Measurements from ENCODE around the gene EDEM3. TPM values are rescaled to one million over a fixed set of nuclear protein-coding genes. Genes with fewer than 3 reads are reported as not detected.

The EDEM3 gene
- total RNA-seq, 2 donors from 2014 or later: 25.8 to 40.4 TPM

- no peak overlapping the region for H3K4me3 Mint-ChIP-seq
- no peak for DNase-seq
- H3K27me3 Mint-ChIP-seq: peaks cover 39% of the 10 kb centered on the region
- no peak for ATAC-seq
- no peak overlapping the region for H3K27ac Mint-ChIP-seq
- H3K9me3 ChIP-seq (ENCODE audit: control insufficient read depth, low read length, poor library complexity, severe bottlenecking): no peaks in the 10 kb centered on the region
- peaks cover 3% of the 10 kb centered on the region for H3K36me3 Mint-ChIP-seq (ENCODE audit: low read depth)
- H3K4me1 Mint-ChIP-seq: peaks cover 7% of the 10 kb centered on the region
Observed at GRCh38 chr1:184664661-184665060, 90.0 kb downstream of the EDEM3 start.

DNA sequence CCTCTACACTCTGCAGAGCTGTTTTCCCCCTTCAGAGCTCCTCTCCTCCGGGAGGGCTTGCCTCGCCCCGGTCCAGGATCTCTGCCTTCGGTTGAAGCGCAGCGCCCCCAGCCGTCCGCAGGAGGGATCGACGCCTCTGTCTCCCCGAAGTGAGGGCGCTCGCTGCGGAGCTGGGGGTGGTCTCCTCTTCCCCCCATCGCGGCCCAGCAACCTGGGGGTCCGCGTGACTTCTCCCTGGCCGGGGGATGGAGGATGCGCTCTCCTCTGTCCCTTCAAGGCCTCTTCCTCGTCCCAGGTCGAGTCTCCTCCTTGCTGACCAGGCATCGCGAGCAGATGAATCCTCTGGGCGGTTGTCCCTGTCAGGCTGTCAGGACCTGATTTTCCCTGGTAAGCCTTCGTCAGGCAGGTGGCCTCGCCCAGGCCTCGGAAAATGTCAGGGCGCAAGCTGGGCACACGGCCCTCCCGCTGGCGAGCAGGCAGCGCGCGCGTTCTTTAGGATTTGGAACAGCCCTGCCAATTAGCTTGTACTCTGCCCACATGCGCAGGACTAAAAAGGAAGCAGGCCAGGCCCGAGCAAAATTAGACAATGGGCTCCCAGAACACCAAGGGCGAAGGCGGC lies 90.5 kb downstream of the EDEM3 start:
- Mint-ChIP-seq H3K27ac (no peak overlapping the region), H3K4me3 (no peak overlapping the region), H3K27me3 (peaks cover 38% of the 10 kb centered on the region), H3K36me3 (ENCODE audit: low read depth) (peaks cover 3% of the 10 kb centered on the region), H3K4me1 (peaks cover 7% of the 10 kb centered on the region)
- ATAC-seq: no peak
- DNase-seq: peak in 2 of 3 donors; percentile 9 to 14
- H3K9me3 ChIP-seq (ENCODE audit: control insufficient read depth, low read length, poor library complexity, severe bottlenecking): no peaks in the 10 kb centered on the region

DNA sequence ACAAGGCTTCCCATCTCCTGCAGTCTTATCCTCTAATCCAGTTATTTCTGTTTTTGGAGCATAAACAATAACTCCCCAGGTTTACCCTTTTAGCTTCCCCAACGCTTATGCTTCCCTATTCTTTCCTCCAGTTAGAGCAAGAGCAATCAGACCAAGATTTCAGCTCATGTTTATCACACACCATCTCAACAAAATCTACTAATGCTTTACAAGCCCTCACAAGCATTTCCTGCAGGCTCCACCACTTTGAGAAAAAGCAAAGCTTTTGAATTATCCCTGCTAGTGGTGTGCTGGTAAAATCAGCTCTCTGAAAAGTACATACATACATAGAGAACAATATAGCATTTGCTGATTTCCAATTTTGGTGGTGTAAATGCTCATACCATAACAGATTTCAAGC lies 92.9 kb downstream of the EDEM3 start:
- peaks cover 18% of the 10 kb centered on the region for H3K27me3 Mint-ChIP-seq
- H3K4me3 Mint-ChIP-seq: no peak overlapping the region
- H3K36me3 Mint-ChIP-seq (ENCODE audit: low read depth): peaks cover 3% of the 10 kb centered on the region
- ATAC-seq (no peak), DNase-seq (no peak)
- H3K4me1 Mint-ChIP-seq: peaks cover 5% of the 10 kb centered on the region
- H3K9me3 ChIP-seq (ENCODE audit: control insufficient read depth, low read length, poor library complexity, severe bottlenecking): no peaks in the 10 kb centered on the region
- H3K27ac Mint-ChIP-seq: no peak overlapping the region

GRCh38 chr1:184660462-184661191 lies 94.0 kb downstream of the EDEM3 start:
- H3K9me3 ChIP-seq (ENCODE audit: control insufficient read depth, low read length, poor library complexity, severe bottlenecking): no peaks in the 10 kb centered on the region
- Mint-ChIP-seq H3K4me1 (peaks cover 5% of the 10 kb centered on the region), H3K27me3 (peaks cover 13% of the 10 kb centered on the region), H3K36me3 (ENCODE audit: low read depth) (peaks cover 3% of the 10 kb centered on the region), H3K27ac (no peak overlapping the region), H3K4me3 (no peak overlapping the region)
- ATAC-seq (no peak), DNase-seq (no peak)

GRCh38 chr1:184658055-184658454 lies 96.6 kb downstream of the EDEM3 start:
- Mint-ChIP-seq H3K27me3 (no peaks in the 10 kb centered on the region), H3K4me3 (no peak overlapping the region), H3K4me1 (no peaks in the 10 kb centered on the region), H3K36me3 (ENCODE audit: low read depth) (no peaks in the 10 kb centered on the region), H3K27ac (no peak overlapping the region)
- no peak for DNase-seq
- no peak for ATAC-seq
- no peaks in the 10 kb centered on the region for H3K9me3 ChIP-seq (ENCODE audit: control insufficient read depth, low read length, poor library complexity, severe bottlenecking)

DNA sequence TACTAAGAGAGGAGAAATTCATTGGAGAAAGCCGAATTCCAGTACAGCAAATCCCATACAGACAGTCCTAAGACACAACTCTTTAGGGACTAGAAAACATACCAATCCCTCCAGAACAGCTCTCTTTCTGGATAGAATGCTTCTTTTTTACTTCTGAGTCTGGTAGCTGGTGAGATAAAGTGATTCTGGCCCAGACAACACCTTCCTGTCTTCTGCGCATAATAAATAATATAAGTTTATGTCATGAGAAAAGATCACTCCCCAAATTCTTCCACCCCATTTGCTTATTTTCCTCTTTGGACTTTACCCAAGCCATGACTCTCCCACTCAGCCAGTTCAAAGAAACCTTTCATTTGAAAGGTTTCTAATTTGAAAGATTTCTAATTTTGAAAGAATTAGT lies 98.4 kb downstream of the EDEM3 start:
- ATAC-seq (no peak), DNase-seq (no peak)
- Mint-ChIP-seq H3K27ac (no peak overlapping the region), H3K4me1 (no peaks in the 10 kb centered on the region), H3K36me3 (ENCODE audit: low read depth) (no peaks in the 10 kb centered on the region), H3K4me3 (no peak overlapping the region), H3K27me3 (peaks cover 5% of the 10 kb centered on the region)
- no peaks in the 10 kb centered on the region for H3K9me3 ChIP-seq (ENCODE audit: control insufficient read depth, low read length, poor library complexity, severe bottlenecking)

GRCh38 chr1:184655185-184655584 lies 99.5 kb downstream of the EDEM3 start:
- Mint-ChIP-seq H3K4me3 (no peak overlapping the region), H3K4me1 (peaks cover 2% of the 10 kb centered on the region)

DNA sequence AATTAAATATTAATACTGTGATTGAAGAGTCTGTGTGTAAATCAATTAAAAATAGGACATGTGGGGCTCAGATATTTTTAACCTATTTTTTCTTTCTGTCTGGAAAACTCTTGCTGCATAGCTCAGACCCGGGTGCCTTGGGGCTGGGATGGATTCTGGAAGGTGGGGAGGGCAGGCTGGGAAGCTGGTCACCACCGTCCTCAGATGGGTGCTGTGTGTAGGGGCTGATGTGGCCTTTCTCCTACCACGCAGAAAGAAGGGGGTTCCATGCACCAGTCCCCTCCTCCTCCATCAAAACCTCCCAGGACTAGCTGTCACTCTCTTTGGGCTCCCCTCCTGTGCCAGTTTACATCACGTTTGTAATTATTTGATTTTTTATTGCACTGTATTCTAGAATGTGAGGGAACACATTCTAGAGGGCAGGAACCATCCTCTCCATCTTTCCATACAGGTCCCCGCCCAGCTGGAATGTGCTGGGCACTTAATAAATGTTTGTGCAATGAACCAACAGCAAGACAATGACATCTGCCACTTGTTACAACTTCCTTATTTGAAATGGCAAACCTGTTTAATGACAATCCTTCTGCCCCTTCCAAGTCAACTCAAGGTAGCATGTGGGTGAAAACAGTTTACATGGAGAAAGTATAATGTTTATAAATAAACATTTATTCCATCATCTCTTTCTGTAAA lies 104.3 kb downstream of the EDEM3 start:
- H3K4me3 Mint-ChIP-seq: no peak overlapping the region
- H3K9me3 ChIP-seq (ENCODE audit: control insufficient read depth, low read length, poor library complexity, severe bottlenecking): no peaks in the 10 kb centered on the region
- no peaks in the 10 kb centered on the region for H3K36me3 Mint-ChIP-seq (ENCODE audit: low read depth)
- H3K27me3 Mint-ChIP-seq: peaks cover 23% of the 10 kb centered on the region
- H3K27ac Mint-ChIP-seq: no peak overlapping the region
- ATAC-seq (no peak), DNase-seq (no peak)
- peaks cover 5% of the 10 kb centered on the region for H3K4me1 Mint-ChIP-seq

More at GRCh38 chr1:184655185-184655584, 99.5 kb downstream of the EDEM3 start:
- Mint-ChIP-seq H3K36me3 (ENCODE audit: low read depth) (no peaks in the 10 kb centered on the region), H3K27me3 (peaks cover 5% of the 10 kb centered on the region), H3K27ac (no peak overlapping the region)
- ATAC-seq (no peak), DNase-seq (no peak)
- H3K9me3 ChIP-seq (ENCODE audit: control insufficient read depth, low read length, poor library complexity, severe bottlenecking): no peaks in the 10 kb centered on the region

- H3K9me3 ChIP-seq (ENCODE audit: control insufficient read depth, low read length, poor library complexity, severe bottlenecking): no peaks in the 10 kb centered on the region
- Mint-ChIP-seq H3K36me3 (ENCODE audit: low read depth) (no peaks in the 10 kb centered on the region), H3K4me1 (peaks cover 5% of the 10 kb centered on the region), H3K27me3 (peaks cover 31% of the 10 kb centered on the region), H3K27ac (no peak overlapping the region), H3K4me3 (no peak overlapping the region)
- ATAC-seq: no peak
- DNase-seq: no peak
Observed at GRCh38 chr1:184649451-184649888, 105.2 kb downstream of the EDEM3 start.

DNA sequence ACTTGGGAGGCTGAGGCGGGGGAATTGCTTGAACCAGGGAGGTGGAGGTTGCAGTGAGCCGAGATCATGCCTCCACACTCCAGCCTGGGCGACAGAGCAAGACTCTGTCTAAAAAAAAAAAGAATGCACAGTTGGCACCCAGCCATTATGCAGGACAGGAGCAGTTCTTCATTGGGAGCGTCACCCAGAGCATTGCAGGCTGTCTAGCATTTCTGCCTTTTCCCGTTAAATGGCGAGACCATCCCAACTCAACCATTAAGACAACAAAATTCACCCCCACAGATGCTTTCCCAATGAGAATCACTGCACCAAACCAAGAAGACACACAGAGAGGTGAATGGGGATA lies 105.8 kb downstream of the EDEM3 start:
- no peak overlapping the region for H3K4me3 Mint-ChIP-seq

GRCh38 chr1:184648160-184648855 lies 106.3 kb downstream of the EDEM3 start:
- peaks cover 5% of the 10 kb centered on the region for H3K4me1 Mint-ChIP-seq
- no peak overlapping the region for H3K4me3 Mint-ChIP-seq
- H3K9me3 ChIP-seq (ENCODE audit: control insufficient read depth, low read length, poor library complexity, severe bottlenecking): no peaks in the 10 kb centered on the region
- H3K36me3 Mint-ChIP-seq (ENCODE audit: low read depth): no peaks in the 10 kb centered on the region
- H3K27me3 Mint-ChIP-seq: peaks cover 43% of the 10 kb centered on the region
- H3K27ac Mint-ChIP-seq: no peak overlapping the region
- ATAC-seq (no peak), DNase-seq (no peak)

More for the DNA sequence above, 105.8 kb downstream of the EDEM3 start:
- H3K9me3 ChIP-seq (ENCODE audit: control insufficient read depth, low read length, poor library complexity, severe bottlenecking): no peaks in the 10 kb centered on the region
- no peak for DNase-seq
- peaks cover 38% of the 10 kb centered on the region for H3K27me3 Mint-ChIP-seq
- no peak overlapping the region for H3K27ac Mint-ChIP-seq
- no peak for ATAC-seq
- H3K36me3 Mint-ChIP-seq (ENCODE audit: low read depth): no peaks in the 10 kb centered on the region
- H3K4me1 Mint-ChIP-seq: peaks cover 5% of the 10 kb centered on the region

DNA sequence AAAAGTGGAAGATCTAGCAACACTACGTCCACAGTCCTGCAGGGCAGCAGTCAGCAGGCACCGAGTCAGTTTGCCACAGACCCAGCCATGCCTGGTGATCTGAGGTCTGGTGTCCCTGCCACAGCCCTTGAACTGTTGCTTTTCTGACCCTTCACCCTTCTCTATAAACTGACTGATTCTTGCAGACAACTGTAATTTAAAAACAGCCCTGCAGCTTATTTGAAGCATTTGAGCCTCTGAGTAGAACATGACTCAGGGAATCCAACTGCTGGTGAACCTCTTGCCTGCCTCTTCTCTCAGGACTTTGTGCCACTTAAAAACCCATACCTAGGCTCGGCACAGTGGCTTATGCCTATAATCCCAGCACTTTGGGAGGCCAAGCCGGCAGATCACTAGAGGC lies 107.2 kb downstream of the EDEM3 start:
- no peak overlapping the region for H3K4me3 Mint-ChIP-seq
- DNase-seq (no peak), ATAC-seq (no peak)
- peaks cover 48% of the 10 kb centered on the region for H3K27me3 Mint-ChIP-seq
- H3K4me1 Mint-ChIP-seq: peaks cover 5% of the 10 kb centered on the region
- H3K36me3 Mint-ChIP-seq (ENCODE audit: low read depth): no peaks in the 10 kb centered on the region
- H3K27ac Mint-ChIP-seq: no peak overlapping the region
- no peaks in the 10 kb centered on the region for H3K9me3 ChIP-seq (ENCODE audit: control insufficient read depth, low read length, poor library complexity, severe bottlenecking)

DNA sequence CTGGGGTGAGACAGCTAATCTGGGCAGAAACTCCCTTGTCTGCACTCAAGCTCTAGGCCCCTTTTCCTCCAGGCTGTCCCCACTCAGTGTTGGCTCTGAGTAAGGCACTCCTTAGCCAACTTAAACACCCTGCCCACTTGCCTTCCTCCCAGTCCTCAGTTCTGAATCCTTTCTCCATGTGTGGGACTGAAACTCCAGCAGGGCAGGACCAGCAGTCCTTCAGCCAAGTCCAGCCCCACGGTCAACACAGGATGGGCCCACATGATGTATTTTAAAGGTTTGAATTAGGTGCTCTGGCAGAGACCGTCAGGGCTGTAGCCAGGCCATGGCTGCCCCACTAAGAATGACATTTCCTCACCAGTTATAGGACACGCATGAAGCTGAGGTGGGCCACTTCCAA lies 107.8 kb downstream of the EDEM3 start:
- DNase-seq (no peak), ATAC-seq (no peak)
- Mint-ChIP-seq H3K4me3 (no peak overlapping the region), H3K4me1 (peaks cover 5% of the 10 kb centered on the region), H3K27ac (no peak overlapping the region), H3K36me3 (ENCODE audit: low read depth) (no peaks in the 10 kb centered on the region), H3K27me3 (peaks cover 53% of the 10 kb centered on the region)
- H3K9me3 ChIP-seq (ENCODE audit: control insufficient read depth, low read length, poor library complexity, severe bottlenecking): no peaks in the 10 kb centered on the region

All from T-helper 17 cell (primary cell).